ENCODE data around the gene CRHR1.

DNA sequence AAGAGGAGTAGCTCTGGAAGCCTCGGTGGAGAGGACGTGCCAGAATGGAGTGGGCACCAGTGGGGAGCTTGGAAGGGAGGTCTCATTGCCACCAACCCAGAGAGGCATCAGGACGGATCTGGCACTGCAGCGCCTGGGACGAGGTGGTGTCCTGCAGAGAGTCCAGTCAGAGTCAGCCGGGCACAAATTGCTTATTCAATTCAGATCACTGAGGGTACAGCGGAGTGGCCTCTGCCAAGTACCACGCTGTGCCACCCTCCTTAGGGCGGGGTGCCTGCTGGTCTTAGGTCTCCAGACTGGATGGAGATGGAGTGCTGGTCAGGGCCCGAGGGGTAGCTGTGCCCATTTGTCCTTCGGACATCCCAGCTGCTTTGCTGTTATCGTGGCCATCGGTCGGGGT, 41.7 kb downstream of the CRHR1 start:
- TF ChIP-seq MYC (IDR thresholded peaks at IDR 0.05; ENCODE audit: borderline replicate concordance, low read length): no peak
- TF ChIP-seq, protein P1, sequence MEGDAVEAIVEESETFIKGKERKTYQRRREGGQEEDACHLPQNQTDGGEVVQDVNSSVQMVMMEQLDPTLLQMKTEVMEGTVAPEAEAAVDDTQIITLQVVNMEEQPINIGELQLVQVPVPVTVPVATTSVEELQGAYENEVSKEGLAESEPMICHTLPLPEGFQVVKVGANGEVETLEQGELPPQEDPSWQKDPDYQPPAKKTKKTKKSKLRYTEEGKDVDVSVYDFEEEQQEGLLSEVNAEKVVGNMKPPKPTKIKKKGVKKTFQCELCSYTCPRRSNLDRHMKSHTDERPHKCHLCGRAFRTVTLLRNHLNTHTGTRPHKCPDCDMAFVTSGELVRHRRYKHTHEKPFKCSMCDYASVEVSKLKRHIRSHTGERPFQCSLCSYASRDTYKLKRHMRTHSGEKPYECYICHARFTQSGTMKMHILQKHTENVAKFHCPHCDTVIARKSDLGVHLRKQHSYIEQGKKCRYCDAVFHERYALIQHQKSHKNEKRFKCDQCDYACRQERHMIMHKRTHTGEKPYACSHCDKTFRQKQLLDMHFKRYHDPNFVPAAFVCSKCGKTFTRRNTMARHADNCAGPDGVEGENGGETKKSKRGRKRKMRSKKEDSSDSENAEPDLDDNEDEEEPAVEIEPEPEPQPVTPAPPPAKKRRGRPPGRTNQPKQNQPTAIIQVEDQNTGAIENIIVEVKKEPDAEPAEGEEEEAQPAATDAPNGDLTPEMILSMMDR (IDR thresholded peaks at IDR 0.05): no peak
- TF ChIP-seq, protein P2, sequence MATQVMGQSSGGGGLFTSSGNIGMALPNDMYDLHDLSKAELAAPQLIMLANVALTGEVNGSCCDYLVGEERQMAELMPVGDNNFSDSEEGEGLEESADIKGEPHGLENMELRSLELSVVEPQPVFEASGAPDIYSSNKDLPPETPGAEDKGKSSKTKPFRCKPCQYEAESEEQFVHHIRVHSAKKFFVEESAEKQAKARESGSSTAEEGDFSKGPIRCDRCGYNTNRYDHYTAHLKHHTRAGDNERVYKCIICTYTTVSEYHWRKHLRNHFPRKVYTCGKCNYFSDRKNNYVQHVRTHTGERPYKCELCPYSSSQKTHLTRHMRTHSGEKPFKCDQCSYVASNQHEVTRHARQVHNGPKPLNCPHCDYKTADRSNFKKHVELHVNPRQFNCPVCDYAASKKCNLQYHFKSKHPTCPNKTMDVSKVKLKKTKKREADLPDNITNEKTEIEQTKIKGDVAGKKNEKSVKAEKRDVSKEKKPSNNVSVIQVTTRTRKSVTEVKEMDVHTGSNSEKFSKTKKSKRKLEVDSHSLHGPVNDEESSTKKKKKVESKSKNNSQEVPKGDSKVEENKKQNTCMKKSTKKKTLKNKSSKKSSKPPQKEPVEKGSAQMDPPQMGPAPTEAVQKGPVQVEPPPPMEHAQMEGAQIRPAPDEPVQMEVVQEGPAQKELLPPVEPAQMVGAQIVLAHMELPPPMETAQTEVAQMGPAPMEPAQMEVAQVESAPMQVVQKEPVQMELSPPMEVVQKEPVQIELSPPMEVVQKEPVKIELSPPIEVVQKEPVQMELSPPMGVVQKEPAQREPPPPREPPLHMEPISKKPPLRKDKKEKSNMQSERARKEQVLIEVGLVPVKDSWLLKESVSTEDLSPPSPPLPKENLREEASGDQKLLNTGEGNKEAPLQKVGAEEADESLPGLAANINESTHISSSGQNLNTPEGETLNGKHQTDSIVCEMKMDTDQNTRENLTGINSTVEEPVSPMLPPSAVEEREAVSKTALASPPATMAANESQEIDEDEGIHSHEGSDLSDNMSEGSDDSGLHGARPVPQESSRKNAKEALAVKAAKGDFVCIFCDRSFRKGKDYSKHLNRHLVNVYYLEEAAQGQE (IDR thresholded peaks at IDR 0.05): no peak
- no peak for TF ChIP-seq POLR2A (IDR thresholded peaks at IDR 0.05; ENCODE audit: low read length)
- no peak for TF ChIP-seq EHF (CRISPR knock-in tag; IDR thresholded peaks at IDR 0.05)
- no peak for TF ChIP-seq KDM5A (IDR thresholded peaks at IDR 0.05)
- no peak for TF ChIP-seq JUNB (IDR thresholded peaks at IDR 0.05)
- TF ChIP-seq RAD21 (conservative IDR thresholded peaks at IDR 0.05 in 1 of 2, IDR thresholded peaks at IDR 0.05 in 1 of 2): no peak
- no peak for TF ChIP-seq KDM1A (IDR thresholded peaks at IDR 0.05; ENCODE audit: low read depth)
- TF ChIP-seq, protein P3, sequence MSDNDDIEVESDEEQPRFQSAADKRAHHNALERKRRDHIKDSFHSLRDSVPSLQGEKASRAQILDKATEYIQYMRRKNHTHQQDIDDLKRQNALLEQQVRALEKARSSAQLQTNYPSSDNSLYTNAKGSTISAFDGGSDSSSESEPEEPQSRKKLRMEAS (IDR thresholded peaks at IDR 0.05): no peak
- TF ChIP-seq FOSL2 (IDR thresholded peaks at IDR 0.05): no peak
- no peak for TF ChIP-seq FOSL2 (CRISPR knock-in tag; IDR thresholded peaks at IDR 0.05)
- TF ChIP-seq RFX5 (IDR thresholded peaks at IDR 0.05): no peak
